Ovary (tissue), 9 donors: ENCODE measurements around the gene HOXC13. TPM values are rescaled to one million over a fixed set of nuclear protein-coding genes. Genes with fewer than 3 reads are reported as not detected.

ENCODE experiments used
- DNase-seq, 5 donors: peaks; one replicate each; pipeline ENCODE4 v3.0.0-alpha.2; 2019 to 2020
- H3K27ac ChIP-seq, 2 donors: fragments of 200-600 bp; one replicate each; pipeline versions ENCODE4 v1.5.1 to v1.8.0; 2019 to 2022
- H3K27me3 ChIP-seq: fragments of 200-600 bp; one replicate; pipeline ENCODE4 v1.8.0; 2022
- H3K36me3 ChIP-seq: fragments of 200-600 bp; sonication (generic); one replicate; pipeline ENCODE4 v1.5.1; 2019
- H3K4me1 ChIP-seq: one replicate; pipeline ENCODE4 v1.8.1; 2013; ENCODE audit warnings: mild to moderate bottlenecking, moderate library complexity; ENCODE audit not compliant: insufficient read depth
- H3K4me3 ChIP-seq: fragments of 200-600 bp; sonication (generic); one replicate; pipeline ENCODE4 v1.5.1; 2017
- H3K9me3 ChIP-seq, 2 donors: fragments of 200-600 bp in 1 of 2; sonication (generic) in 1 of 2; one replicate each; pipeline versions ENCODE4 v1.5.1 to v1.8.1; 2013 to 2019; ENCODE audit warnings: mild to moderate bottlenecking in 1 of 2, moderate library complexity in 1 of 2
- EP300 ChIP-seq: sonication (generic); formaldehyde crosslinking; IDR thresholded peaks from one replicate; pipeline ENCODE4 v1.6.1; 2017; ENCODE audit warnings: antibody characterized with exemption
- POLR2A ChIP-seq: fragments of 450-650 bp; IDR thresholded peaks from one replicate; pipeline ENCODE4 v1.6.1; 2017; ENCODE audit warnings: antibody characterized with exemption, mild to moderate bottlenecking, moderate library complexity
- WGBS, 3 donors: extraction: QIAGEN DNeasy Blood & Tissue Kit in 1 of 3; methylation state at CpG; one replicate each; pipeline versions ENCODE4 v1.1.5 to v1.1.7; 2013 to 2017; 5-methylcytosine and 5-hydroxymethylcytosine counted together
- intact Hi-C, 4 donors: fragments of 100-400 bp; cut with DNase I; formaldehyde crosslinking; loops; one replicate each; pipeline versions ENCODE4 v1.11.0 to v1.15.1; 2022 to 2023
- polyA plus RNA-seq, 2 donors: library from polyadenylated mRNA; stranded (reverse); fragments of 200-250 nt in 1 of 2; fragments of 350-450 nt in 1 of 2; fragmentation: Illumina TruSeq in 1 of 2; extraction: RNeasy Lipid Tissue Mini Kit (QIAGEN cat#74804) in 1 of 2; gene quantifications; one replicate each; pipeline ENCODE4 v1.2.3, GENCODE V29; 2013 to 2014
- total RNA-seq, 7 donors: library from RNA; depleted of rRNA in 2 of 7; stranded (reverse); fragments of >200 nt in 2 of 7; fragmentation: NEBNext Ultra II Directional in 3 of 7; extraction: Animal tissue kit (Norgen Biotek cat#: 25700) in 3 of 7; gene quantifications; one replicate each; pipeline versions ENCODE4 v1.1.0 to v1.2.4, GENCODE V29; 2016 to 2023
- TF ChIP-seq, protein P1 (sequence below), 3 donors: fragments of 450-650 bp in 2 of 3; fragments of 200-600 bp in 1 of 3; IDR thresholded peaks; one replicate each; pipeline versions ENCODE4 v1.5.1 to v1.8.0; 2016 to 2022; ENCODE audit warnings: antibody characterized with exemption in 3 of 3, mild to moderate bottlenecking in 1 of 3
- donor health status: DM: no; HTN: no; CAD: no; lungs with moderate emphysema.
- donor health status: DM: no; HTN: no; CAD: no.
- donor health status: Bipolar disorder and iron deficiency.
- donor health status: DM: yes; HTN: yes; CAD: no.
- donor health status: DM: no; HTN: no; CAD: no.
- donor health status: DM: yes; HTN: yes; CAD: no.

HOXC13 gene
- total and polyA plus RNA-seq, 9 donors = not detected

DNA sequence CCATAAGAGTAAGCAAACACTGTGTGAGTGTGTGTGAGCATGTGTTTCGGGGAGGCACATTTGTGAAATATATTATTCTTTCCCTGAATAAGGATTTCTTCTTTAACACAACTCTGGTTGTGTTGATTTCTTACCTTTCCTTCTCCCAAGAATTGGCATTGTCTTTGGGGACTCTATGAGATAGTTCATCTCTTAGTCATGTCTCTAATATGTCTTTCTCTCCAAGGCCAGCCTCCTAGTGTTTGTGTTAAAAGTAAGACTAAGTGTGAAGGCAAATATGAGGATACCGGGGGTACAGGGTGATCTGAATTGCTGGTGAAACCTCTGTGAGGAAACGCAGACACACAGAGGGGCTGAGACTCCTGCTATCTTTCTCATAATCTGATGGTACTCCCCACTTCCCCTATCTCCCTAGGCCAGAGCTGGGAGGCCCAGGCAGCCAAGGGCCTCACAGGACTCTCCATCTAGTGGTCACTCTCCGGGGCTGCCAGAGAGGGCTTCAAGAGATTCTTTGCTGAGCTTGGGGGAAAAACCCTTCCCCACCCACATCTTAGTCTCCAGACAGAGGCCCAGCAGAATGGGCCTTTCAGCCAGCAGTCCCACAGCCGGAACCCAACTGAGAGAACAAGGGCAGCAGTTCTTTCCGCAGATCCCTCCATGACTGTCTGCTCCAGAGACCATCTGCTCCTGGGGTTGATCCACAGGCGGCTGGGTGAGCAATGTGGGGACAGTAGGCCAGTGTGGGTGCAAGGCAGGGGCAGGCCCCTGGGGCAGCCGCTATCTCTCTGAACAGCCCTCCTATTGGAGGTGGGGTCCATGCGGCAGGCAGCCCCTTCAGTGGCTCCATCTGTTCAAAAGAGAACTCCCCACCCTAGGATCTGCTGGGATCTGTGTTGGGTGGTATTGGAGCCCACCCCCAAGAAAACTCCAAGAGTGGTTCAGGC is 10.3 kb downstream of the HOXC13 start:
- H3K27me3 ChIP-seq = peaks cover 10% of the 10 kb centered on the region
- WGBS, 3 donors = 67 to 81% (median 75%) methylated on average over 8 to 9 of the region's 9 CpGs

DNA sequence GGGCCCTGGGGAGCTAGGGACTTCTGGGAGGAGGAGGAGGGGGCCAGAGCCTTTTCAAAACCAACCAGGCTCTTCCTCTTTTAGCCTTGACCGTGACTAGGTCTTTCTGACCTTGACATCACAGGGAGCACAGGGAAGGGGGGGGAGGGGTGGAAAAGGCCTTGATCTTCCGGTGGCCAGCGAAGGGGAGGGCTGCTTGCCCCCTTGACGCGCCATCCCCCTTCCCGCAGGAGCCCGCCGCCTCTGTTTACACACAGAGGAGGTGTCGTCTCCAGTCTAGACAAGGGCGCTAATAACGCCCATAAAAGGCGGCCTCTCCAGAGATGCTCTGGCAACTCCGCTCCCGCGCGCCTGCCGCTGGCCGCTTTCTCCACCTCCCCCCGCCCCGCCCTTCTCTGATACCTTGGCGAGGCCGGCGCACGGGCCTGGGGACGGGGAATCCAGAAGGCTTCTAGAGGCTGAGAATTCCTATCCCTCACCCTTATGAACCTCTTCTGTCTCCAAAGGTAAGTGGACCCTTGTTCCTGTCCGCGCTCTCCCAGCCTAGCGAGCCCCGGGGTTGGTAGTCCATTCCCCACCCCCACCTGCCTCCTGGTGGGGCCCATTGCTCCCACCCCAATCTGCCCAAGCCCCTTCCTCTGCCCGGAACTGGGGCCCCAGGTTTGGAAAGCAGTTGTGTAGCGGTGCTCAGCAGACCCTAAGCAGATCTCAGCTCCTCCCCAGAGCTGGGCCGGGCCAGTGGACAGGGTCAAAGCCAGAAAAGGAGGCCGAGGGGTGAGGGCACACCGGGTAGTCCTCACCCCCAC is 11.2 kb downstream of the HOXC13 start:
- no peaks in the 10 kb centered on the region for H3K9me3 ChIP-seq
- no peak overlapping the region for H3K27ac ChIP-seq
- peaks cover 4% of the 10 kb centered on the region for H3K4me1 ChIP-seq
- no peak for DNase-seq
- no peak for TF ChIP-seq POLR2A
- TF ChIP-seq, protein P1, sequence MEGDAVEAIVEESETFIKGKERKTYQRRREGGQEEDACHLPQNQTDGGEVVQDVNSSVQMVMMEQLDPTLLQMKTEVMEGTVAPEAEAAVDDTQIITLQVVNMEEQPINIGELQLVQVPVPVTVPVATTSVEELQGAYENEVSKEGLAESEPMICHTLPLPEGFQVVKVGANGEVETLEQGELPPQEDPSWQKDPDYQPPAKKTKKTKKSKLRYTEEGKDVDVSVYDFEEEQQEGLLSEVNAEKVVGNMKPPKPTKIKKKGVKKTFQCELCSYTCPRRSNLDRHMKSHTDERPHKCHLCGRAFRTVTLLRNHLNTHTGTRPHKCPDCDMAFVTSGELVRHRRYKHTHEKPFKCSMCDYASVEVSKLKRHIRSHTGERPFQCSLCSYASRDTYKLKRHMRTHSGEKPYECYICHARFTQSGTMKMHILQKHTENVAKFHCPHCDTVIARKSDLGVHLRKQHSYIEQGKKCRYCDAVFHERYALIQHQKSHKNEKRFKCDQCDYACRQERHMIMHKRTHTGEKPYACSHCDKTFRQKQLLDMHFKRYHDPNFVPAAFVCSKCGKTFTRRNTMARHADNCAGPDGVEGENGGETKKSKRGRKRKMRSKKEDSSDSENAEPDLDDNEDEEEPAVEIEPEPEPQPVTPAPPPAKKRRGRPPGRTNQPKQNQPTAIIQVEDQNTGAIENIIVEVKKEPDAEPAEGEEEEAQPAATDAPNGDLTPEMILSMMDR (IDR thresholded peaks at IDR 0.05) = no peak
- H3K36me3 ChIP-seq = no peaks in the 10 kb centered on the region
- WGBS, 3 donors = 5 to 11% (median 6%) methylated on average over 34 of the region's 34 CpGs
- H3K27me3 ChIP-seq = peaks cover 11% of the 10 kb centered on the region
- intact Hi-C loops = no loop called here
- no peak overlapping the region for H3K4me3 ChIP-seq

More for the DNA sequence above, 10.3 kb downstream of the HOXC13 start:
- Histone ChIP-seq H3K27ac (no peak overlapping the region), H3K4me1 (peaks cover 4% of the 10 kb centered on the region), H3K36me3 (no peaks in the 10 kb centered on the region), H3K9me3 (no peaks in the 10 kb centered on the region), H3K4me3 (no peak overlapping the region)
- no peak for TF ChIP-seq POLR2A
- TF ChIP-seq, protein P1 (IDR thresholded peaks at IDR 0.05) = no peak
- TF ChIP-seq EP300 = no peak
- no peak for DNase-seq
- intact Hi-C loops = no loop called here

DNA sequence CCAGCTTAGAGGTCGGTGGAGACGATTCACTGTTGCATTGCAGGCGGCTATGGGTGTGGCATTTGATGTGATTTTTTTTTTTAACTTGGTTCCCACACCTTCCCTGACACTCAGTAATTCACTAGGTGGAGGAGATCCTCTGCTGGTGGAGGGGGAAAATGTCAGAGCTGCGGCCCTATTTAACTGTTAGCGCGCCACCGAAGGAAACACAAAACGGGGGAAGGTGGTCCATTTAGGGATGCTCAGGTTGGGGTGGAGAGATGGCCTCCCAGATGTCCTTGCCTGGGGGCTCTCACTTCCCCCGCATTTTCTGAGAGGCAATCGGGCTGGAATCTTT is 11.8 kb downstream of the HOXC13 start:
- Histone ChIP-seq H3K4me1 (peaks cover 4% of the 10 kb centered on the region), H3K27ac (no peak overlapping the region), H3K4me3 (no peak overlapping the region), H3K27me3 (peaks cover 14% of the 10 kb centered on the region), H3K36me3 (no peaks in the 10 kb centered on the region), H3K9me3 (no peaks in the 10 kb centered on the region)
- no peak for DNase-seq
- intact Hi-C loops = no loop called here
- WGBS, 3 donors = 4 to 5% (median 5%) methylated on average over 10 of the region's 10 CpGs
- TF ChIP-seq, protein P1 (IDR thresholded peaks at IDR 0.05) = no peak
- no peak for TF ChIP-seq POLR2A
- no peak for TF ChIP-seq EP300

DNA sequence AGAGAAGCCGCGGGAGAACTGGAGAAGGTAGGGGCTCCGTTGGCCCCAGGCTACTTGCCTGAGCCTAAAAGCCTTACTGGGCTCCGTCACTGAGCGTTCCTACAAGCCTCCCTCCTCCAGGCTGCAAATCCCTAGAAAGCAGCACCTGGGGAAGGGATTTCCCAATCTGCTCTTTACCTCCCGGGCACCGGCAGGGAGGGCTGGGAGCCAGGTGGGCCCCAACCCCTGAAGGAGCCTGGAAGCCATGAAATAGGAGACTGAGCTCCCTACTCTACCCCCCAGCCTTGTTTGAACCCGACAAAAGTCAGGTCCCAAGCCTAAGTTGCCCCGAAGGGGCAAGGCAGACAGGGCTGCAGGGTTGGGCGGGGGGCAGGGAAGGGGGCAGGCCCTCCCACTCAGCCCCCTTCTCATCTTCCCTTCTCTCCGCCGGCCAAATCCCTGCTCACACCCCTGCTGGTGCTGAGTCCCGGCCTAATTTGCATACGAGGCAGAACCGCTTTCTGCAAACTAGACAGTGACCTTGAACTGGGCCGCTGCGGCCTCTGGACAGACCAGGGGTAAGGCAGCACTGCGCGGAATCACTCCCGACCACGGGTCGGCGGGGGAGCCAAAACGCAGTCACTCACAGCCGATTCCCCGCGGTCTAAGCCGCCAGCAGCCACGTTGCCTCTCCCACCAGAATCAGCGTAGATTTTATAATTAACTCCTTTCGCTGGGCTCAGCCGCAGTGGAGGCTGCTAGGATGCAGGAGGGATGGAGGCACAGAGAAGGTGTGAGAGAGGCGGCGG is 12.4 kb downstream of the HOXC13 start:
- intact Hi-C loops = no loop called here

More for the DNA sequence above, 12.4 kb downstream of the HOXC13 start:
- peaks cover 4% of the 10 kb centered on the region for H3K4me1 ChIP-seq
- no peak overlapping the region for H3K4me3 ChIP-seq
- TF ChIP-seq, protein P1 (IDR thresholded peaks at IDR 0.05) = no peak
- TF ChIP-seq POLR2A (no peak), EP300 (no peak)
- 4 to 10% (median 4%) methylated on average over 28 to 34 of the region's 34 CpGs for WGBS, 3 donors
- peaks cover 14% of the 10 kb centered on the region for H3K27me3 ChIP-seq
- peak in 2 of 5 donors; percentile 36 to 65 for DNase-seq
- H3K27ac ChIP-seq = no peak overlapping the region
- H3K36me3 ChIP-seq = no peaks in the 10 kb centered on the region
- no peaks in the 10 kb centered on the region for H3K9me3 ChIP-seq
